Lung (tissue), 12 donors: Measurements from ENCODE around the gene RUFY1. TPM values are rescaled to one million over a fixed set of nuclear protein-coding genes. Genes with fewer than 3 reads are reported as not detected.
"Not testable (repeated sequence)": the region's sequence is repeated elsewhere in the genome, so short reads cannot be mapped to it uniquely, and the experiment has no call there.

Experiments
- ATAC-seq: fragments of 200-7000 bp; cut with Tn5 transposase; one replicate; pipeline ENCODE4 v1.9.1; 2020; ENCODE audit warnings: moderate number of reproducible peaks; ENCODE audit not compliant: insufficient read depth, low FRiP score
- DNase-seq, 3 donors: peaks; one replicate each; pipeline ENCODE4 v3.0.0-alpha.2; 2013 to 2017
- H3K27ac ChIP-seq, 2 donors: one replicate each; pipeline ENCODE4 v1.5.1; 2013; ENCODE audit warnings: mild to moderate bottlenecking in 2 of 2, moderate library complexity in 2 of 2, control low read depth in 1 of 2, inconsistent platforms in 1 of 2, low read depth in 1 of 2, low read length in 1 of 2
- H3K27me3 ChIP-seq, 3 donors: one replicate each; pipeline ENCODE4 v1.5.1; 2013; ENCODE audit warnings: low read length in 2 of 3; ENCODE audit not compliant: control insufficient read depth in 3 of 3, insufficient read depth in 3 of 3
- H3K36me3 ChIP-seq, 4 donors: one replicate each; pipeline ENCODE4 v1.5.1; 2013; ENCODE audit warnings: low read length in 4 of 4, mild to moderate bottlenecking in 1 of 4, moderate library complexity in 1 of 4; ENCODE audit not compliant: control insufficient read depth in 4 of 4, insufficient read depth in 4 of 4
- H3K4me1 ChIP-seq, 5 donors: one replicate each; pipeline ENCODE4 v1.5.1; 2013; ENCODE audit warnings: low read length in 5 of 5, mild to moderate bottlenecking in 2 of 5, moderate library complexity in 1 of 5; ENCODE audit not compliant: control insufficient read depth in 5 of 5, insufficient read depth in 5 of 5
- H3K4me3 ChIP-seq: one replicate; pipeline ENCODE4 v1.5.1; 2013; ENCODE audit warnings: mild to moderate bottlenecking, control low read depth, moderate library complexity
- H3K9ac ChIP-seq, 2 donors: one replicate each; pipeline ENCODE4 v1.5.1; 2013; ENCODE audit warnings: low read length in 2 of 2, control low read depth in 1 of 2; ENCODE audit not compliant: insufficient read depth in 1 of 2
- H3K9me3 ChIP-seq, 4 donors: one replicate each; pipeline ENCODE4 v1.5.1; 2013; ENCODE audit warnings: low read length in 3 of 4, mild to moderate bottlenecking in 1 of 4, moderate library complexity in 1 of 4; ENCODE audit not compliant: control insufficient read depth in 4 of 4, insufficient read depth in 3 of 4
- WGBS, 2 donors: extraction: QIAGEN DNeasy Blood & Tissue Kit; methylation state at CpG; one replicate each; pipeline ENCODE4 v1.1.7; 2013; 5-methylcytosine and 5-hydroxymethylcytosine counted together
- polyA plus RNA-seq, 2 donors: library from polyadenylated mRNA; stranded (reverse); fragments of 200-250 nt; gene quantifications; one replicate each; pipeline ENCODE4 v1.2.1, GENCODE V29; 2013
- total RNA-seq, 2 donors: library from RNA; depleted of rRNA in 1 of 2; stranded (reverse); fragments of >200 nt in 1 of 2; gene quantifications; one replicate each; pipeline ENCODE4 v1.2.1, GENCODE V29; 2014 to 2021
- TF ChIP-seq, protein P1 (sequence below): IDR thresholded peaks from 2 replicates; pipeline ENCODE4 v1.5.1; 2012; ENCODE audit warnings: mild to moderate bottlenecking; ENCODE audit errors: control extremely low read depth, extremely low read depth
- donor health status: control.
- donor health status: control.
- donor health status: Bipolar disorder and iron deficiency.
- donor health status: healthy.
- donor health status: DM: yes; HTN: yes; CAD: no.

RUFY1 gene
- total and polyA plus RNA-seq, 4 donors: 37.3 to 58.6 (median 51.0) TPM

DNA sequence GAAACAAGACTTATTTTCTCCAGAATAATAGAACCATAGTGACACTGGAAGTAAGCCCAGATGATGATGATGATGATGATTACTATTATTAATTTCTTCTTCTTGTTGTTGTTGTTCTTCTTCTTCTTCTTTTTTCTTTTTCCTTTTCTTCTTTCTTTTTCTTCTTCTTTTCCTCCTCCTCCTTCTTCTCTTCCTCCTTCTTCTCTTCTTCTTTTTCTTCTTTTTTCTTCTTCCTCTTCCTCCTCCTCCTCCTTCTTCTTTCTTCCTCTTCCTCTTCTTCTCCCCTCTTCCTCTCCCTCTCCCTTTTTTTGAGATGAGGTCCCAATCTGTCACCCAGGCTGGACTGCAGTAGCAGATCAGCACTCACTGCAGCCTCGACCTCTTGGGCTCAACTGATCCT, 40.5 kb upstream of the RUFY1 start:
- TF ChIP-seq, protein P1, sequence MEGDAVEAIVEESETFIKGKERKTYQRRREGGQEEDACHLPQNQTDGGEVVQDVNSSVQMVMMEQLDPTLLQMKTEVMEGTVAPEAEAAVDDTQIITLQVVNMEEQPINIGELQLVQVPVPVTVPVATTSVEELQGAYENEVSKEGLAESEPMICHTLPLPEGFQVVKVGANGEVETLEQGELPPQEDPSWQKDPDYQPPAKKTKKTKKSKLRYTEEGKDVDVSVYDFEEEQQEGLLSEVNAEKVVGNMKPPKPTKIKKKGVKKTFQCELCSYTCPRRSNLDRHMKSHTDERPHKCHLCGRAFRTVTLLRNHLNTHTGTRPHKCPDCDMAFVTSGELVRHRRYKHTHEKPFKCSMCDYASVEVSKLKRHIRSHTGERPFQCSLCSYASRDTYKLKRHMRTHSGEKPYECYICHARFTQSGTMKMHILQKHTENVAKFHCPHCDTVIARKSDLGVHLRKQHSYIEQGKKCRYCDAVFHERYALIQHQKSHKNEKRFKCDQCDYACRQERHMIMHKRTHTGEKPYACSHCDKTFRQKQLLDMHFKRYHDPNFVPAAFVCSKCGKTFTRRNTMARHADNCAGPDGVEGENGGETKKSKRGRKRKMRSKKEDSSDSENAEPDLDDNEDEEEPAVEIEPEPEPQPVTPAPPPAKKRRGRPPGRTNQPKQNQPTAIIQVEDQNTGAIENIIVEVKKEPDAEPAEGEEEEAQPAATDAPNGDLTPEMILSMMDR: no peak
- 72 to 88% methylated on average over 1 of the region's 1 CpG for WGBS, 2 donors
- Histone ChIP-seq H3K36me3 (no peaks in the 10 kb centered on the region), H3K4me1 (peaks cover 0 to 6% (median 3%) of the 10 kb centered on the region in 5 donors), H3K27me3 (no peaks in the 10 kb centered on the region), H3K9me3 (no peaks in the 10 kb centered on the region), H3K9ac (no peak overlapping the region), H3K4me3 (no peak overlapping the region), H3K27ac (no peak overlapping the region)
- DNase-seq (no peak), ATAC-seq (no peak)

DNA sequence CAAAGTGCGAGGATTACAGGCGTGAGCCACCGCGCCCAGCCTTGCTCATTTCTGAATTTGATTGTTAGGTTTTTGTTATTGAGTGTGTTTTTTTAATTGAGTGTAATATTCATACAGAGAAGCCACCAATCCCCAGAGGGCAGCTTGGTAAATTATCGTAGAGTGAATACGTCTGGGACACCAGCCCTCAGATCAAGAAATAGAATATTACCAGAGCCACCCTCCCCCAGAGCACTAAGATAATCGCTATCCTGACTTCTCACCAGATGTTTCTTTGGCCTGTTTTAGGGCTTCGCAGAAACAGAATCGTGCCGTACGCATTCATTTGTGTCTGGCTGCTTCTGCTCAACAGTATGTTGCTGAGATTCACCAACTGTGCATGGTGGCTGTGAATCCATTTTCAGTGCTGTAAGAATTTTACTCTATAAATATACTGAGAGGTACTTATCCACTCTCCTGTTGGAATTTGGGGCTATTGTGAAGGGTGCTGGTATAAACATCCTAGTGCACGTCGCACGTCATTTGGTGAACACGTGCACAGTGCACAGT, 37.8 kb upstream of the RUFY1 start:
- H3K27ac ChIP-seq: no peak overlapping the region
- WGBS, 2 donors: 86 to 92% methylated on average over 15 of the region's 15 CpGs
- no peaks in the 10 kb centered on the region for H3K27me3 ChIP-seq
- H3K9me3 ChIP-seq: no peaks in the 10 kb centered on the region
- DNase-seq (no peak), ATAC-seq (no peak)
- H3K36me3 ChIP-seq: no peaks in the 10 kb centered on the region
- no peak overlapping the region for H3K9ac ChIP-seq
- TF ChIP-seq, protein P1: no peak
- no peak overlapping the region for H3K4me3 ChIP-seq
- H3K4me1 ChIP-seq: peaks cover 0 to 6% (median 0%) of the 10 kb centered on the region in 5 donors

DNA sequence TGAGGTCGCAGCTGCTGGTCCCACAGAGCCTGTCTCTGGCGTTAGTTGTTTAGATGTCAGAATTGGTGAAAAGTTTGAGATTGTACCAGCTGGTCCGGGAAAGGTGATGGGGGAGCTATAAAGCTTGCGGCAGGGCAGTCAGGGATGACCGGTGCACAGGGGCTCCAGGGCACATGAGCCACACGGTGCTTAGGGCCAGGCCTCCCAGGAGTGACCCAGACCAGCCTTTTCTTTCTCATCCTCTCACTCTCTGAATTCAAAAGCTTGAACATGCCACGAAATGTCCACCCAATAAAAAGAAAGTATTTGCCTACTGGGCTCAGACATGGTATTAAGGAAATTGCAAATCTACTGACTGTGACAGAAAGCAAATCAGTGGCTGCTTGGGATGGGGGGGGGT, 34.9 kb upstream of the RUFY1 start:
- 75 to 83% methylated on average over 5 to 7 of the region's 7 CpGs for WGBS, 2 donors
- H3K27me3 ChIP-seq: not testable (repeated sequence)

DNA sequence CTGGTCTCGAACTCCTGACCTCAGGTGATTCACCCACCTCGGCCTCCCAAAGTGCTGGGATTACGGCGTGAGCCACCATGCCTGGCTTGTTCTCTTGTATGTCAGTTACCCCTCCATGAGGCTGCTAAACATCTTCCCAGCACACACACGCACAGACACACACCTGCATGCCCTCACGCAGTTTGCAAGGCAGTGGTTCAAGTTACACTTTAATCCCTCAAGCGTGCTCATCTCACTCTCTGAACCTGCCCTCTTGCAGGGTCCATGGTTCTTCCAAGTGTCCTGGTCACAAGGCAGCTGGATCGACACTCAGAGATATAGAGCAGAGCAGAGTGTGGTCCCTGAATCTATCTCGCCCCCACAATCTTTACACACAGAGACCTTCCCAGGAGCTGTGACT, 34.1 kb upstream of the RUFY1 start:
- DNase-seq (no peak), ATAC-seq (no peak)
- H3K27me3 ChIP-seq: peaks cover 0 to 2% (median 0%) of the 10 kb centered on the region in 3 donors
- WGBS, 2 donors: 71 to 86% methylated on average over 9 of the region's 9 CpGs
- H3K4me1 ChIP-seq: peaks cover 0 to 5% (median 0%) of the 10 kb centered on the region in 5 donors
- no peak overlapping the region for H3K9ac ChIP-seq
- H3K4me3 ChIP-seq: no peak overlapping the region
- H3K27ac ChIP-seq: no peak overlapping the region
- no peaks in the 10 kb centered on the region for H3K9me3 ChIP-seq
- TF ChIP-seq, protein P1: no peak
- H3K36me3 ChIP-seq: no peaks in the 10 kb centered on the region

More for the DNA sequence above, 34.9 kb upstream of the RUFY1 start:
- not testable (repeated sequence) for H3K27ac ChIP-seq, H3K4me3 ChIP-seq, H3K4me1 ChIP-seq, H3K9me3 ChIP-seq, H3K9ac ChIP-seq, H3K36me3 ChIP-seq, DNase-seq, ATAC-seq

DNA sequence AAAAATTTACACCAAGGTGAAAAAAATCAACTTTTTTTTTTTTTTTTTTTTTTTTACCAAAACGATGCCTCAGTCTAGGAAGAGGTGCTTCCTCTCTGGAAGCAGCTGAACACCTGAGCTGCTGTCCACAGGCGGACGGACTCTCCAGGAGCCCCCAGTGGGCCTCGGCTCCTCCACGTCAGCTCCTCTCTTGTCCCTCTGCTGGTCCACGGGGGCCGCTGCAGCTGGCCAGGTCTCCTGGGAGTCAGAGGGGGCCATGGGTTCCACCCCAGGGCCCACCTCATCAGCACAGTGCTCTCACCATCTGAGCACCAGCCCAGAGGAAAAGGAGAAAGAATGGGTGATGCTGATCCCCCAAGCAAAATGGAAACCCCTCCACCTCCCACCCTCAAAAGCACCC, 32.6 kb upstream of the RUFY1 start:
- not testable (repeated sequence) for H3K9me3 ChIP-seq, H3K9ac ChIP-seq, H3K4me1 ChIP-seq, H3K4me3 ChIP-seq, H3K27me3 ChIP-seq, H3K27ac ChIP-seq, DNase-seq, ATAC-seq, H3K36me3 ChIP-seq
- WGBS, 2 donors: 67 to 80% methylated on average over 1 to 3 of the region's 7 CpGs

DNA sequence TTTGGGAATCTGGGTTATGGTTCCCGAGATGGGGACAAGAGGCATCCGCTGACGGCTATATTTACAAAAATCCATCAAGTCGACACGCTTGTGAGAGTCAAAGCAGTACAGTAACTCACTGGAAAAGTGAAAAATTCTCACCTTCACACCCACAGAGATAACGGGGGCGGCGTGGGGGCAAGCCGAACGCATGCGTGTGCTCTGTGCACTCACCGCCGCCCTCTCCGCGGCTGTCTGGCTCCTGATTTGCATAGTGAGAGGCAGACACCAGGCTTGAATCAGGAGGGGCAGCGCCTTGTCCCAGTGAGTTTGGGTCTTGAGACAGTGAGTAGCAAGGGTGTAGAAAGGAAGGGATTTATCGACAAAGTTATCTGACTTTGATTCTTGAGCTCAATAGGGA, 32.0 kb upstream of the RUFY1 start:
- H3K27ac ChIP-seq, H3K9me3 ChIP-seq, H3K36me3 ChIP-seq, H3K27me3 ChIP-seq, ATAC-seq, DNase-seq, H3K9ac ChIP-seq, H3K4me1 ChIP-seq, H3K4me3 ChIP-seq: not testable (repeated sequence)
- 67 to 76% methylated on average over 12 to 14 of the region's 17 CpGs for WGBS, 2 donors
